CD4-positive, alpha-beta T cell treated with Interleukin-6 for 4 hours (primary cell): ENCODE measurements around the gene RBM17.
"Not testable (repeated sequence)": the region's sequence is repeated elsewhere in the genome, so short reads cannot be mapped to it uniquely, and the experiment has no call there.

Experiments
- DNase-seq: peaks from one replicate; pipeline ENCODE4 v3.0.0-alpha.2; 2020; ENCODE audit warnings: mixed read lengths

Gene RBM17

GRCh38 chr10:6139470-6139869, 50.6 kb downstream of the RBM17 start:
- no peak for DNase-seq

GRCh38 chr10:6140141-6140841, 51.5 kb downstream of the RBM17 start:
- DNase-seq, result peak; percentile 61

DNA sequence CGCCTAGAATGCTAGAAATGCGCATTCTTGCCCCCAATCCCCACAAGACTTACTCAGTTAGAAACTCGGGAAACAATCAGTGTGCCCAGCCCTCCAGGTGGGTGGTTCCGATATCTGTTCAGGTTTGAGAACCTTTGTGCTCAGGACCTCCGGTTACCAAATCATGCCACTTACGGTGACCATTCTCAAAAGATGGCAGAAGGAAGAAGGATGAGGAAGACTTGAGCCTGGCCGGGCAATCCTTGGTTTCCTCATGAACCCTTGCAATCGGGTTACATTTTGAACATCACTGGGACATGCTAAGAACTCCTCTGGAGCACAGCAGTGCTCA, 52.1 kb downstream of the RBM17 start:
- DNase-seq, result no peak

DNA sequence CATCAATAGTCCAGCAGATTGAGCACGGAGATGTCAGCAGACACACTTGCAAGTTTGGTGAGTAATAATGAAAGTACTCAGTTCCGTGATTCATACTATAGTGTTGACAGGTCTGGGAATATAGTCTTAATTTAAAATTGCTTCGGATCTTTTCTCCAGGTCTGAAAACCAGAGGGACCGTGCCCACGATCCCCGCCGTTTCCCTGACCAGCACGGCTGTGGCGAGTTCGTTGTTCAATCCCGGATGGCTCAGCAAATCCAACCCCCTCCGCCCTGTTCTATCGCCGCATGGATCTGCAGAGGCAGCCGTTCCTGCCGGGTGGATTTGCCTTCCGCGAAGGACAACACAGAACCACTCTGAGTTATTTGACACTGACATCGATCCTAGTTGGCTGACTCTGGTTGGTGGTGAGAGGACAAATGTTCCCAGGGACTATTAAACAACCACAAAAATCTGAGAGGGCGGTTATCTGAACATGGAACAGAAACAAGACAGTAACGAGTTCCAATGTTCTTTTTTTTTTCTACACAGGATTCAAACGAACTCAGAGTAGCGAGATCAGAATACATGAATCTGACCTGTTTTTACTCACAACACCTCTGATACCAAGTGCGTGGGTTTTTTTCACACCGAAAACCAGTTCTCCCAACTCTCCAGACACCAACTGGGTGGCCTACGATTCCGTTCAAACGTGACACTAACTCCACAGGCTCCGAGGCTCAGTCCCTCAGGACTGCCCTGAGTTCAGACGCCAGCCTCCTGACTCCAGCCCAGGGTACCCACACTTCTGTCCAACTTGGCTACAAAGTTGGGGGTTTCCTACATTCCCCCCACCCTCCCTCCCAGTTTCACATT, 52.7 kb downstream of the RBM17 start:
- peak; percentile 33 for DNase-seq

GRCh38 chr10:6142186-6142585, 53.4 kb downstream of the RBM17 start:
- DNase-seq, result not testable (repeated sequence)

DNA sequence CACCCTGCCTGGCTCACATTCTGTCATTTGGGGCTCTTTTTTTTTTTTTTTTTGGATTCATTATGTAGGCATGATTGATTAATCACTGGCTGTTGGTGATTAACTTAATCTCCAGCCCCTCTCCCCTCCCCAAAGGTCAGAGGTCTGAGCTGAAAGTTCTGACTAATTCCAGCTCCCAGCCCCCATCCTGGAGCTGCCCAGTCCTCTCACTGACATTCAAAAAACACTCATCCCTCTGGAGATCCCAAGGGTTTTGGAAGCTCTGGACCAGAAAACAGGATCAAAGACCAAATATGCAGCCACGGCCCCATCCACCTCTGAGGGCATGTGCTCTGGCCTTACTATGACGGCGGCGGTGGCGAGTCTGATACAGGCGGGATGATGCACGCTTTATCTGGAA, 53.8 kb downstream of the RBM17 start:
- no peak for DNase-seq

GRCh38 chr10:6143181-6143580, 54.3 kb downstream of the RBM17 start:
- DNase-seq, result no peak

DNA sequence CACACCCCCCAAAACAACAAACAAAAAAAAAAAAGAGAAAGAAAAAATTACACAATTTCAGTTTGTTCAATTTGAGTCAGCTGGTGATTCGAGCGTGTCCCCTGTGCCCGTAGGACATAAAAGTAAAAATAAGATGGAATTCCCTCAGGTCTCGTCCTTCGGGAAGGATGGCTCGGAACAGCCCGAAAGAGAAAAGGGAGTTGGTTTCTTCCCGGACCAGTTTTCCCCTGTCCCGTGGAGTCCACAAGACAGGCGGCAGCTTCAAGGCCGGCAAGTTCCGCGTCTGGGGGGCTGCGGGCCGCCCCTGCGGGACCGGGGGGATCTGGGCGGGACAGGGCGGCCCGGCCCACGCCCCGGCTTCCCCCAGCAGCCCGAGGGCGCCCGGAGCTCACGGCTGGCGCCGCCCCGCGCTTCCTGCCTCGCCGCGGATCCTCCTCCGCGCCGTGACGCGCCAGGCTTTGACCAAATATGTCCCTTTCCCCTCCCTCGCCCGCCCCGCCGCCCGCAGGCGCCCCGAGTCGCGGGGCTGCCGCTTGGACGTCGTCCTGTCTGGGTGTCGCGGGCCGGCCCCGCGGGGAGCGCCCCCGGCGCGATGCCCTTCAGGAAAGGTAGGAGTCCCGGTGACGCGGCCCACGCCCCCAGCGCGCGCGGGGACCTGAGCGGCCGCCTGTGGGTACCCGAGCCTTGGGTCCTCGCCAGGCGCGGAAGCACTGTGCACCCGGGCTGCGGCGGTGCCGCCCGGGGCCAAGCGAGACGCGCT, 55.8 kb downstream of the RBM17 start:
- DNase-seq, result peak; percentile 92

GRCh38 chr10:6145166-6145987, 56.5 kb downstream of the RBM17 start:
- peak; percentile 30 for DNase-seq

GRCh38 chr10:6146013-6146785, 57.4 kb downstream of the RBM17 start:
- DNase-seq, result no peak

GRCh38 chr10:6146921-6147320, 58.1 kb downstream of the RBM17 start:
- no peak for DNase-seq

- DNase-seq, result peak; percentile 17
These were observed 59.4 kb downstream of the RBM17 start for GRCh38 chr10:6148251-6148701.

GRCh38 chr10:6148908-6149307, 60.1 kb downstream of the RBM17 start:
- DNase-seq, result peak; percentile 71

DNA sequence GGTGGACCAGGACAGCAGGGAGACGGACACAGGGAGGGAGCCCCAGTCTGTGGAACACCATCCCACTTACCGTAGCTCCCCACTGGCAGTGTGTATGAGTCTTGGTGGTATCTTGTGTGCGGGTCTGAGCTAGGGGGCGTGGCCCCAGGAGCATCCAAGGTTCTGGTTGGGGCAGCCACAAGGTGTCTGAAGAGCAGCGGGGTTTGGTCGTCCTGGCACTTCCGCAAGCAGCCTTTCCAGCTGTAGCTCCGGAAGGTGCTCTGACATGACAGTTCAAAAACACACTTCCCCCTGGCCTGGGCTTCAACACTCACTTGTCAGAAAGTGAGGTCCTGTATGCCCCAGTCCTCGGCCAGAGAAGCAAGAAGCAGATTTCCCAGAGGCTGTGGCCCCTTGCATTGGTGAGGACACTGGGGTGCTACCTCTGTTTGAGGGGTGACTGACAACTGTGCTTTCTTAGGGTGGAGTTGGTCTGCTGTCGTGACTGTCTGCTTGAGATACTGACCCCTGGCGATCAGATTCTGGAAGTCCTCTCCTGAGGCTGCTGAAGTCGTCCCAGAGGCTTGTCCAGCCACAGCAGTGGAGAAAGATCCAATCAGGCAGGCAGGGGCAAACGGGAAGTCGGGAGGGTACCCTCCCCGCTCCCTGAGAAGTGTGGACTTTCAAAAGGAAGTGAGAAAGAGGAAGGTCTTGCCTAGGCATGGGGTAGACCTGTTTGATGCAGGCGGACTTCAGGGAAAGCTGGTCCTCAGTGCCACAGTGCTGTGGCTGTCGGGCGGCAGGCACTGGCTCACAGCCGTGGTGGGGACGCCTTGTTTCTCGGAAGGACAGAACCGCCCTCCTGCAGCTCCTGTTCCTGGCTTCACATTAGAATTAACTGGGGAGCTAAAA, 62.5 kb downstream of the RBM17 start:
- DNase-seq, result peak; percentile 62

- DNase-seq, result no peak
These were observed 65.0 kb downstream of the RBM17 start for GRCh38 chr10:6153845-6154244.

DNA sequence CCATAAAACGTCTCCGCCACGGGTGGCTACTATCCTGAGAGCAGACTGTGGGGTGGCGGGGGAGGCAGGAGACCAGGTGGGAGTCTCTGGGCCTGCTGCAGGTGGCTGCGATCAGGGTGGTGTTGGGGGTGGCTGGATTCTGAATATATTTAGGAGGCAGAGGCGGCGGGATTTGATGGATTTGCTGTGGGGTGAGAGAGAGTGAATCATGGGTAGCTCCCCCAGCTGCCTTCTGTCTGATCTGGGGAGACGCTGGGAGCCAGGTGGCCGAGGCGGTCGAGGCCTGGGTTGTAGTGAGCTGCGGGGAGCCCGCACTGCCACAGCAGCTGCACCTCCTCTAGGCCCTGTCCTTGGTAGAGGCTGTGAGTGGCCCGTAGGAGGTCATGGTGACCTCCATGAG, 65.7 kb downstream of the RBM17 start:
- DNase-seq, result no peak

GRCh38 chr10:6158276-6158675, 69.4 kb downstream of the RBM17 start:
- DNase-seq, result no peak

GRCh38 chr10:6161921-6162320, 73.1 kb downstream of the RBM17 start:
- no peak for DNase-seq

DNA sequence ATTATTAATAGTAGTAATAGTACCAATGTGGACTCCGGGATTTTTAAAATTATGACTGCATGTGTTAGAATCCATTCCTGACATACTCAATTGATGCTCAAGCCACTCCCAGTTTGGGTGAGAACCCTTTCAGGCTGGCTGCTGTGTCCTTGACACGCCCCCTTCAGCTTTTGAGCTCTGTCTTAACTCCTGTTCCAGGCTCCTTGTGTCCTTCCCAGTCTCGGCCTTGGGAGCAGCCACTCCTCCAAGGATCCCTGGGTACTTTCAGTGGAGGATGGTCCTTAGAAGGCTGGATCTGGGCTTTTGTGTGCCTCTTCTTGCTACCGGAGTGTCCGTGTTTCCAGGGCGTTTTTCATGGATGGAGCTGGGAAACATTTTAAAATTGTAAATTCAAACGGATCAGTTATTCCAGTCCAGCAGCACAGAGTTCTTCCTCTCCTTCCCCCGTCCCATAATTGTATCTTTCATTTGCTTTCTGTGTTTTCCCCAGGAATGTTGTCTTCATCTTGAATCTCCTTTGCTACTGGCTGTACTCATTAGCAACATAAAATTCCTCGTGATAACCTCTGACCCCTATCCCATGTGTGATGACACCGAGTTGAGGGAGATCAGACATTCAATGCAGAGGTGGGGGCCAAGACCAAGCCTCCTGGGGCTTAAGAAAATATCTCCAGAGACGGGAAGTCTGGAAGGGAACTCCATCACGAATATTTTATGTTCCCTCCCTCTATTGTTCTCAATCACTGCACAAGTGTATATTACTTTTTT, 73.9 kb downstream of the RBM17 start:
- DNase-seq, result no peak
